Neural crest cell (in vitro differentiated cells): Measurements from ENCODE around the gene C11orf98. TPM values are rescaled to one million over a fixed set of nuclear protein-coding genes. Genes with fewer than 3 reads are reported as not detected.
"Not testable (repeated sequence)": the region's sequence is repeated elsewhere in the genome, so short reads cannot be mapped to it uniquely, and the experiment has no call there.

Experiments used
- DNase-seq: peaks from one replicate; pipeline ENCODE4 v3.0.0; 2021; ENCODE audit warnings: low read depth, mixed read lengths, low spot score
- H3K27ac Mint-ChIP-seq: one replicate; pipeline ENCODE4 v1.8.0; 2021; ENCODE audit warnings: mild to moderate bottlenecking, mixed read lengths; ENCODE audit not compliant: unreplicated experiment
- H3K27me3 Mint-ChIP-seq: 2 replicates; pipeline ENCODE4 v1.8.0; 2021; ENCODE audit warnings: low read depth, mild to moderate bottlenecking, mixed read lengths
- H3K36me3 Mint-ChIP-seq: 2 replicates; pipeline ENCODE4 v1.8.0; 2021; ENCODE audit warnings: low read depth, mild to moderate bottlenecking, mixed read lengths
- H3K4me1 Mint-ChIP-seq: 2 replicates; pipeline ENCODE4 v1.8.0; 2021; ENCODE audit warnings: mixed read lengths
- H3K4me3 Mint-ChIP-seq: one replicate; pipeline ENCODE4 v1.8.0; 2021; ENCODE audit warnings: mild to moderate bottlenecking, mixed read lengths
- H3K9me3 Mint-ChIP-seq: 2 replicates; pipeline ENCODE4 v1.8.0; 2021; ENCODE audit warnings: mixed read lengths
- total RNA-seq: library from RNA; stranded (reverse); gene quantifications from 2 replicates; pipeline ENCODE4 v1.2.1, GENCODE V29; 2021
- TF ChIP-seq, protein P1 (sequence below): fragments of 200-600 bp; sonication (generic); conservative IDR thresholded peaks from 2 replicates; pipeline ENCODE4 v1.5.0; 2021; ENCODE audit warnings: antibody characterized with exemption, mild to moderate bottlenecking

Gene C11orf98
- total RNA-seq, 1 donor from 2014 or later: 97.4 TPM

DNA sequence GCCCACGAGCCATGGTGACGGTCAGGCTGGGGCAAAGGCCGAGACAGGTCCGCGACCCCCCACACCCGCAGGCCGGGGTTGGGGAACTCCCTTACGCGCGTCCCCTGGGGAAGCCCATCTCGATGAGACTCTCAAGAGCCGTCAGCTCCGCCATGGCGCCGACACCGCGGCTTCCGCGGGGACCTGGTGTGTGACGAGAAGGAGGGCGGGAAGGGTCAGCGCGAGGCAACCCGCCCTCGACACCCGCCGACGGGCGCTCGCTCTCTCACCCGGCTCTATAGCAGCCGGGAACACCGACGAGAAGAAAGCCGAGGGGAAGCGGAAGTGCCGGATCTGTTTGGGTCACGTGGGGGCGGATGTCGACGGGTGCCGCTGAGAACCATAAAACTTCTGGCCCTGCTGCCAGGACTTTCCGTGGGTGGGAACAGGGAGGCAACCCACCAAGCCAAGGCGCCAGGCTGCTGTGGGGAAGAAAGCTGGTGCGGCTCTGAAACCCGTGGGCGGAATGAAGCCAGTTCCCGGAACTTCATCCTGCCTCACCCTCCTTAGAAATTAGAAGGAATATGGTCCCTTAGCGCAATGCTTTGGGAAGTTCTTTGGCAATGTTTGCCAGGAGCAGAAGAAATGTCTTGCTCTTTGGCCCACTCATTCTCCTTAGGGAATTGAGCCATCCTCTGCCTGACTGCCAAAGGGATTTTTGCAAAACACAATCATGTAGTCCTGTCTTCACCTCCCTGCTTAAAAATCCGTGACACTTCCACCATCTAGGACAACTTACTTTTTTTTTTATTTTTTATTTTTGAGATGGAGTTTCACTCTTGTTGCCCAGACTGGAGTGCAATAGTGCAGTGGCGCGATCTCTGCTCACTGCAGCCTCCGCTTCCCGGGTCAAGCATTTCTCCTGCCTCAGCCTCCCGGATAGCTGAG lies 14.0 kb upstream of the C11orf98 start, which contains the start of gene UBXN1:
TSS of gene UBXN1 (minus strand) at position 304 of the 927 bp plus-strand sequence. CDS start at position 154, 150 bp downstream.
- DNase-seq: peak; percentile 71
- Mint-ChIP-seq H3K27me3 (no peaks in the 10 kb centered on the region), H3K36me3 (peaks cover 5% of the 10 kb centered on the region), H3K4me1 (peaks cover 32% of the 10 kb centered on the region), H3K4me3 (peak within 1 kb of the TSS; percentile 92), H3K27ac (peak within 1 kb of the TSS; percentile 90), H3K9me3 (no peaks in the 10 kb centered on the region)
- TF ChIP-seq, protein P1, sequence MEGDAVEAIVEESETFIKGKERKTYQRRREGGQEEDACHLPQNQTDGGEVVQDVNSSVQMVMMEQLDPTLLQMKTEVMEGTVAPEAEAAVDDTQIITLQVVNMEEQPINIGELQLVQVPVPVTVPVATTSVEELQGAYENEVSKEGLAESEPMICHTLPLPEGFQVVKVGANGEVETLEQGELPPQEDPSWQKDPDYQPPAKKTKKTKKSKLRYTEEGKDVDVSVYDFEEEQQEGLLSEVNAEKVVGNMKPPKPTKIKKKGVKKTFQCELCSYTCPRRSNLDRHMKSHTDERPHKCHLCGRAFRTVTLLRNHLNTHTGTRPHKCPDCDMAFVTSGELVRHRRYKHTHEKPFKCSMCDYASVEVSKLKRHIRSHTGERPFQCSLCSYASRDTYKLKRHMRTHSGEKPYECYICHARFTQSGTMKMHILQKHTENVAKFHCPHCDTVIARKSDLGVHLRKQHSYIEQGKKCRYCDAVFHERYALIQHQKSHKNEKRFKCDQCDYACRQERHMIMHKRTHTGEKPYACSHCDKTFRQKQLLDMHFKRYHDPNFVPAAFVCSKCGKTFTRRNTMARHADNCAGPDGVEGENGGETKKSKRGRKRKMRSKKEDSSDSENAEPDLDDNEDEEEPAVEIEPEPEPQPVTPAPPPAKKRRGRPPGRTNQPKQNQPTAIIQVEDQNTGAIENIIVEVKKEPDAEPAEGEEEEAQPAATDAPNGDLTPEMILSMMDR: no peak

DNA sequence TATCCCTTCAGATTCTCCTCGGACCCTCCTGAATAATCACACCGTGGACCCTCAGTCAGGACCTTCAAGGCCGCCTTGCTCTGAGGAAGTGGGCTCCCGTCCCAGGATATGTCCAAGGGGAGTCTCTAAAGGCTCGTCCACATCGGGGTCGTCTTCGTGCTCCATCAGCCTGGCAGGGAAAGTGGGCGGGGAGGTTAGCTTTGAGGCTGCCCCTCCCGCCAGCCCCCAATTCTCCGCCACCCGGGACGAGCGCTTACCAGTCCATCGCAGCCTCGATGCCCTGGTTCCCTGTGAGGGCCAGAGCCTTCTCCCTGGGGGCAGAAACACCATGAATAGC lies 13.4 kb upstream of the C11orf98 start:
- Mint-ChIP-seq H3K4me1 (peaks cover 32% of the 10 kb centered on the region), H3K9me3 (no peaks in the 10 kb centered on the region), H3K36me3 (peaks cover 5% of the 10 kb centered on the region), H3K27me3 (no peaks in the 10 kb centered on the region), H3K4me3 (peak overlapping the region; percentile 92), H3K27ac (peak overlapping the region; percentile 90)
- no peak for DNase-seq
- TF ChIP-seq, protein P1: no peak

DNA sequence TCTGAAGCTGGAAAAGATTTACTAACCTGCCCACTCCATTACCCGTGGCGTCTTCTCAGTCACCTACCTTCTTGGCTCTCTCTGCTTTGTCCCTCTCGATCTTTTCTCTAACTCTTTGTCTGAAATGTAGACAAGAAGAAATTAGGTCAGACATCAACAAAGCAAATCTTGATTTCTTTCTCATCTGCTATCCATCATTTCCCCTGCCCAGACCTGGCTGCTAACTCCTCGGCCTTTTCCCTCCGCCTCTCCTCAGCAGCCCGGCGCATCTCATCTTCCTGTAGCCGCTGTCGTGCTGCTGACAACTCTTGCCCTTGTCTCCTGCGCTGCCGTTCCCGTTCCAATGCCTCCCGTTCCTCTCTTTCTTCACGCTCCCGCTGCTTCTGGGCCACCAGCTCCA lies 12.7 kb upstream of the C11orf98 start:
- peak overlapping the region; percentile 5 for H3K27ac Mint-ChIP-seq
- peak overlapping the region; percentile 92 for H3K4me3 Mint-ChIP-seq
- no peak for DNase-seq
- no peaks in the 10 kb centered on the region for H3K27me3 Mint-ChIP-seq
- TF ChIP-seq, protein P1: no peak
- H3K36me3 Mint-ChIP-seq: peaks cover 5% of the 10 kb centered on the region
- no peaks in the 10 kb centered on the region for H3K9me3 Mint-ChIP-seq
- H3K4me1 Mint-ChIP-seq: peaks cover 36% of the 10 kb centered on the region

DNA sequence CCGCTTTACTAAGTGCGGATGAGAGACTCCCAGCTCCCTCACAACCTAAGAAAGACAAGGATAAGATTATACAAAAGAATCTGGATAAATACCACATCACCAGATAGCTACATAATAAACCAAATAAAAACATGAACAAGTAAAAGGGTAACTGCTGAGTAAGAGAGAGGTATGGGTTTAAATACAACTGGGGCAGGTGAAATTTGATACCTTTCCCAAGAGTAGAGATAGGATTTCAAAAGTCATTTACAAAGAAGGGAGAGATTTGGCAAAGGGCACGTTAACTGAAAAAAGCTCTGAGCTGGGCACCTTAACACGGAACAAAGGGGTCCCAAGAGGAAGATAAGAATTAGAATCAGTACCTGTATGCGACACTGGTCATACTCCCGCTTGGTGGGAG lies 12.1 kb upstream of the C11orf98 start:
- Mint-ChIP-seq H3K27ac (peak overlapping the region; percentile 5), H3K9me3 (no peaks in the 10 kb centered on the region), H3K4me1 (peaks cover 41% of the 10 kb centered on the region), H3K4me3 (peak overlapping the region; percentile 92), H3K27me3 (no peaks in the 10 kb centered on the region), H3K36me3 (peaks cover 5% of the 10 kb centered on the region)
- DNase-seq: no peak
- TF ChIP-seq, protein P1: no peak

DNA sequence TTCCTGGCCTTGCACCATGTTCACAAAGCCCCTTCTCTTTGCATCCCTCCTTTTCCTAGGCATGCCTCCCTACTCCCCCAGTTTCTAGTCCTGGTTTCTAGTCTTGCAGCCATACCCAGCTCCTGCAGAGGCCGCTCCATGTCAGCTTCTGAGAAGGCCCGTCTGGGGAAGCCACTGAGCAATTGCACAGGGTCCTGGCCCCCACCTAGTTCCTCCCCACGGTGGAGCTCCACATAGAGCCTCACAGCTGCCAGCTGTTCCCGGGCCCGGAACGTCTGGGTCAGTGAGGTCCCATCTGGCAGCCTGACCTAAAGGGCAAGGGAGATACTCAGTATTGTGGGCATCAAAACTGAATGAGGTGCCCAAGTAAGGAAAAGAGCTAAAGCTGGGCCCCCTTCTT lies 11.7 kb upstream of the C11orf98 start:
- no peak overlapping the region for H3K27ac Mint-ChIP-seq

DNA sequence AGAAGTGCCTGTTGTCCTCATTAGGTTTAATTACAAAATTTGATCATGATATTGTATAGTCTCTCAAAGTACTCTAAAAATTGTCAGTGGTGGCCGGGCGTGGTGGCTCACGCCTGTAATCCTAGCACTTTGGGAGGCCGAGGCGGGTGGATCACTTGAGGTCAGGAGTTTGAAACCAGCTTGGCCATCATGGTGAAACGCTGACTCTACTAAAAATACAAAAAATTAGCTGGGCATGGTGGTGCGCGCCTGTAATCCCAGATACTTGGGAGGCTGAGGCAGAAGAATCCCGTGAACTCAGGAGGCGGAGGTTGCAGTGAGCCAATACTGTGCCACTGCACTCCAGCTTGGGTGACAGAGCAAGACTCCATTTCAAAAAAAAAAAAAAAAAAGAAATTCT lies 10.4 kb upstream of the C11orf98 start:
- not testable (repeated sequence) for H3K27ac Mint-ChIP-seq, H3K27me3 Mint-ChIP-seq, DNase-seq, H3K9me3 Mint-ChIP-seq, H3K36me3 Mint-ChIP-seq
- Mint-ChIP-seq H3K4me3 (peak overlapping the region; percentile 55), H3K4me1 (peaks cover 50% of the 10 kb centered on the region)

More for the DNA sequence above, 11.7 kb upstream of the C11orf98 start:
- Mint-ChIP-seq H3K4me1 (peaks cover 45% of the 10 kb centered on the region), H3K9me3 (no peaks in the 10 kb centered on the region), H3K4me3 (peak overlapping the region; percentile 92), H3K27me3 (no peaks in the 10 kb centered on the region), H3K36me3 (peaks cover 5% of the 10 kb centered on the region)
- TF ChIP-seq, protein P1: no peak
- DNase-seq: no peak
